Stimulated activated CD4-positive, alpha-beta T cell treated with anti-CD3 and anti-CD28 coated beads, Interleukin-1b, Interleukin-23, amount 100 ng/mL, for 24 hours (primary cell): ENCODE results near the gene PLAC8.
"Not testable (repeated sequence)": the region's sequence is repeated elsewhere in the genome, so short reads cannot be mapped to it uniquely, and the experiment has no call there.

Experiments used
- DNase-seq, 4 experiments: peaks; one replicate each; pipeline ENCODE4 v3.0.0-alpha.2; 2020; ENCODE audit warnings: low read depth in 4 of 4, low spot score in 1 of 4

PLAC8 gene

DNA sequence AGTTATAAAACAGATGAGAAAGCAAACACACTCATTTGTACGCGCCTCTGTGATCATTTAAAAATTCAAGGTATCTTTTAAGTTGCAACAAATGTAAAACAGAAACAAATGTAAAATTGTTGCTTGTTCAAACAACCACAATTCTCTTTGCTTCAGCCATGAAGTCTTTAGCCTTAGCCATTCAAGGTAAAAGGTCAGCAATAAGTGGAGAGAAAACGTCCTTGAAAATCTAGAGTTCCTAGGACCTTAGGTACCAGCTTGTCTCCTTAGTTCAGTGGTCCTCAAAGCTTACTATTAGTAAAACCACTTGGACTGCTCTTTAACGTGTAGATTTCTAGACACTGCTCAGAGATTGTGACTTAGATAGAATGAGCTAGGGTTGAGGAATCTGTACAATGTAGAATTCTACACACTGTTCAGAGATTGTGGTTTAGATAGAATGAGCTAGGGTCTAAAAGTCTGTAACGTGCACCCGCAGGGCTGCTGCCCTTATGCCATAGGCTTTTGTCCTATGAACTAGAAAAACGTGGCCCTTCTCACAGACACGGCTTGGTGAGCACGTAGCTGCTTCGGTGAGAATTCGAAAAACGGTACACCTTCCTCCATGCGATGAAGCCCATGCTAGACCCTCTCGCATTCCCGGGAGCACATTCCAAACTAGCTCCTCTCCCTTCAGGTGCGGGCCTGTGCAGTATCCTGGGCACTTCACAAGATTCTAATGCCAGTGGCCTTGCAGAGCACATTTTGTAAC, 1.7 kb downstream of the PLAC8 start:
- DNase-seq, result peak in 1 of 4 experiments; percentile 26

DNA sequence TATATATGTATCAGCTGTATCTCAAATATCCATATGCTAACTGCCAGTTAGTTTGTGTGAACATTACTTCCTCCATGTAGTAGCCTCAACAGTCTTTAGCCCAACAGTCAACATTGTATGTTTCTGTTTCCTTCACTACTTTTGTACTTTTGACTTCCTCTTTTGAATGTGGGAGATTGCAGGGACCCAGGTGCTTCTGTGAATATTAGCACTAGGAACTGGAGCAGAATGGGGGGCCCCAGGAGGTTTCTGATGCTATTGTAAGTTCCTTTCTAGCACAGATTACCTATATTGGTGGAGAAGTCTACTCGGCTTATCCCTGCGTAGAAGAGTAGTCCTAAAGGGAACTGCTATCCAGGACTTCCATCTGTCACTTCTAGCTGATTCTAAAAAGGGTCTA, 2.3 kb downstream of the PLAC8 start:
- DNase-seq, result no peak

DNA sequence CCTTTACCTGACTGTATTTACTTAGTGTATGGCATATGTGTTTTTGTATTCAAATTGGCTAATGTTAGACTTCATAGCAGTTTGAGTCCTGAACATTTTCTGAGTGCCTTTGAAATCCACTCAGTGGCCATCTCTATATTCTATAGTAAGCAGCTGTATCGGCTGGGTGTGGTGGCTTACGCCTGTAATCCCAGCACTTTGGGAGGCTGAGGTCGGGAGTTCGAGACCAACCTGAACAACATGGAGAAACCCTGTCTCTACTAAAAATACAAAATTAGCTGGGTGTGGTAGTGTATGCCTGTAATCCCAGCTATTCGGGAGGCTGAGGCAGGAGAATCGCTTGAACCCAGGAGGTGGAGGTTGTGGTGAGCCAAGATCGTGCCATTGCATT, 2.8 kb downstream of the PLAC8 start:
- not testable (repeated sequence) for DNase-seq

DNA sequence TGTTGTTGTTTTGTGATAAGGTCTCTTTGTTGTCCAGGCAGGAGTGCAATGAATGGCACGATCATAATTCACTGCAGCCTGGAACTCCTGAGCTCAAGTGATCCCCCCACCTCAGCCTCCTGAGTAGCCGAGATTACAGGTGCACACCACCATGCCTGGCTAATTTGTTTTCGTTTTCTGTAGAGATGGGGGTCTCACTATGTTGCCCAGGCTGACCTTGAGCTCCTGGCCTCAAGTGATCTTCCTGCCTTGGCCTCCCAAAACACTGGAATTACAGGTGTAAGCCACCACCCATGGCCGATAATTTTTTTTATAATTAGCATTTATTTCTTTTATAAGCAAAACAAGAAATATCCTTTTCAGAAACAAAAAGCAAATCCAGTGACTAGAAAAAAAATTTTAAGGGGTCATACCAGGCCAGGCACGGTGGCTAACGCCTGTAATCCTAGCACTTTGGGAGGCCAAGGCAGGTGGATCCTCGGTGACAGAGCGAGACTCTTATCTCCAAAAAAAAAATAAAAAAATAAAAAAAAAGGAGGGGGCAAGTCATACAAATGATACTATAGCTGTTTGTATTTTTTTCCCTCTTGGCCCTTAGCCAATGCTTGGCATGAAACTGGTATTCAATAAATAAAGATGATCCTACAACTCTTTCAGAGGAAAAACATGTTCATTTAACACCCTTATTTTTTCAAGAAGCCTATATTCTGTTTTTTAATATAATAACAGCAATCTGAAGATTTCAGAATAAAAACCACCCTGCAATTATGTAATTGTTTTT, 3.4 kb downstream of the PLAC8 start:
- DNase-seq, result no peak

DNA sequence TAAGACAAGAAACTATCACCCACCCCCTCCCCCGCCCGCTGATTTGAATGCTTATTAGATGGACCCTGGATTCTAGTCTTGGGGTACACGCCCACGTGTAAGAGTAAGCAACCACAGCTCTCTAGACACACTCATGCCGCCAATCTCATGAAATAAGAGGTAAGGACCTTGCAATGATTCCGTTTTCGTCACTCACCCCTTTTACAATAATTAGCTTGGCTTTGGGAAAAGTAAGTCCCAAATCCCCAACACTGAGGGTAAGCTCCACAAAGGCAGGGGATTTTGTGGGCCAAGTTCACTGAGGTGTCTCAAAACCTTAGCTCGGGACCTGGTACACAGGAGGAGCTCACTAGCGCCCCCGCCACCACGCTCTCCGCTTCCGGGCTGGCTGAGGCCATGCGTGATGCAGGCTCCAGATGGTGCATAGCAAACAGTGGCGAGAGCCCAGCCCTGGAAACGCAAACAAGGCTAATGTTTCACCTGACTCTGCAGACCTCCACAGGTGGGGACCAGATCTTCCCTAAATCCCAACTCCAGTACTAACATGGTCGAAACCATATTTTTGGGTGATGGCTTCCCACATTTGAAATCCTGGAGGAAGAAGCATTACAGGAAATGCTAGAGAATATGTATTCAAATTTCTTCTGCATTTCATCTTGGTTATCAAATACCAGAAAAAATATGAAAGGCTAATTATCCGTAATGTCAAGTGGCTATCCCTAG, 4.1 kb downstream of the PLAC8 start:
- DNase-seq, result peak; percentile 71 to 89 (median 84)

DNA sequence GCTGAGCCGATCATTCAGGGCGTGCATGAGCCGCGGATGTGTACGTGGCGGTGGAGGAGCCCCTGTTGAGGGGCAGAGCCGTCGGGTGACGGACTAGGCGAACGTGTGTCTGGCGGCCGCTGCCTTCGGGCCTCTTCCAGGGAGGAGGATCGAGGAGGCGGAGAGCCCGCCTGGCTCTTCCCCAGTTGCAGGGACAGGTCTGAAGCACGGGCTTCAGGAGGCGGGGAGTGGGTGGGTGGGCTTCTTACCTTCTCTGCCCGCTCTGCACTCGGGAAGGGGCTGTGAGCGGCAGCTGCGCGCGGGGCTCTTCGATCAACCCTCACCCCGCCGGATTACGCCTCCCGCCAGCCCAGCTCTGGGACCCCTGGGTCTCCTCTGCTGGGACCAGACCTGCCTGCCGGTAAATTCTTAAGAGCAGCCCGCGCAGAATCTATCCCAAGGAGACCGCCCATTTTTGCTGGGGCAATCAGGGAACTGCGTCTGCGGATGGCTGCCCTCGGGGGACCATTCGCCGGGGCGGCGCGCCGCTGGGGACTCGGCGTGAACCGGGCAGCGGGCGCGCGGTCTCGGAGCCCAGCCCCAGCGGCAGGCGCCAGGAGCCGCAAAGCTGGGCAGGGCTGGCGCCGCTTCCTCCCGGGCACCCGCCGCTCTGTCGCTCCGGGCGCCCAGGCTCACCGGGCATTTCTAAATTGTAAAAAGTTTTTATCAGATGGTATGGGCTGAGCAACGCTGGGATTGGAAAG, 4.9 kb downstream of the PLAC8 start:
- DNase-seq, result peak in 2 of 4 experiments; percentile 39 to 44

DNA sequence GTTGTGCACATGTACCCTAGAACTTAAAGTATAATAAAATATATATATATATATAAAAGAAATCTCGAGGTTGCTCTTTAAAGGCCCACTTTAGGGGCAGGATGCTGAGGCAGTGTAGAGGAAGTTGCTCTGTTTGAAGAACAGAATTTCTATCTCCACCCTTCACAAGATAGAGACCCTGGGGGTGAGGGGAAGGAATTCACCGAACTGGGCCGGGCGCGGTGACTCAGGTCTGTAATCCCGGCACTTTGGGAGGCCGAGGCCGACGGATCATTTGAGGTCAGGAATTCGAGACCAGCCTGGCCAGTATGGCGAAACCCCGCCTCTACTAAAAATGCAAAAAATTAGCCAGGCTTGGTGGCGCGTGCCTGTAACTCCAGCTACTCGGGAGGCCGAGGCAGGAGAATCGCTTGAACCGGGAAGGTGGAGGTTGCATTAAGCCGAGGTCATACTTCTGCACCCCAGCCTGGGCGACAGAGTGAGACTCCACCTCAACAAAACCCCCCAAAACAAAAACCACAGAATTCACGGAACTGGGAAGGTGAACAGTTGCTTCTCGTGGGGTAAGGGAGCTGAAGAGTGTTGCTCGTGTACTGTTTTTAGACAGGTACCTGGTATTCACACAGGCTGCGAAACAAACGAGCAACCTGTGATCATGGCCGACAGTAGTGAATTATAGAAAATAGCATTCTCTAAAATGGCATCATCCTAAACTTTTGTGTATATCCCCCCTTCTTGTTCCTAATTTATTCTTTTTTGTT, 6.2 kb downstream of the PLAC8 start:
- no peak for DNase-seq

DNA sequence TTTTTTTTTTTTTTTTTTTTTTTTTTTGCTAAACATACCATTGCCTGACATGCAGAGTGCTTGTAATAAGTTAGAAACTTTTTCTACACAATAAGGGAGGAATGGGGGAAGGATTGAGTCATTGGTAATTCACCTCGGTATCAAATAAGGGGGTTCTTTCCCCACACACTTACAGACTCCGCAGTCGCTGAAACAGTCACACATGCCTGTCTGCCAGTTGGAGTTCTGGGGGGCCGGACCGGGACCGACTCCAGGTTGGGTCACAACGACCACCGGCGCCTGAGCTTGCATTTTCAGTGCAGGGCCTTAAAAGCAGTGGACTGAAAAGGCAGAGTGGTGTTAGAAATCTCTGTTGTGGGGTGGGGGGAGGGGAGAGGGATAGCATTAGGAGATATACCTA, 6.9 kb downstream of the PLAC8 start:
- peak in 1 of 4 experiments; percentile 45 for DNase-seq

DNA sequence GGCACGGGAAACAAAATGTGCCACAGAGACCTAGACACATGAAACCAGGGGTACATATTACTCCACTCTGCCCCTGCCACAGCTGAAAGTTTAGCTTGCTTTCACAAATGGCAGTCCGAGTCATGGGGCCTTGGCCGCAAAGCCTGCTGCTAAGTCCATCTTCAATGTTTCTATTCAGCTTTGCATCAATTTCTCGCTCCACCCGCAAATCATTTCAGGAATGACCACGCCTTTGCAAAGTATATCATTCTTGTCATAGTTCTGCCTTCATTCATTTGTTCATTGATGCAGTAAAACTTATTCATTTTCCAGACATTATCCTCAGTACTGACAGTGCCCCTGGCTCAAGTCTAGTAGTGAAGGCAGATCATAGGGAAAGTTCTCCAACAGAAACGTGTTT, 9.5 kb downstream of the PLAC8 start:
- DNase-seq, result no peak

DNA sequence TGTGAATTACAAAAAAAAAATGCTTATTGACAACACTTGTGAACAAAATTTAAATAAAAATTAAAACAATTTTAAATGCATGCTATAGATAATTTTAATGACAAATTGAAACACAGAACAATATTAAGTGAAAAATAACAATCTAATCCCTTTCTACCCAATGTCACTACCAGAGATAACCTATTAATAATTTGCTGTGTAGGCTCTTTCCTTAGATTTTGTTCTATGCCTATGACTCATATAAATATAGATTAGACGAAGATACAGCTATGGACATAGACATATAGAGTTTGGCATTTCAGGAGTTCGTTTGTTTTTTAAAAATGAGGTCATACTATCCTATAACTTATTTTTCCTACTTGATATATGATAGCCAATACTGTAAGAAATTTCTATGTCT, 18.1 kb downstream of the PLAC8 start:
- DNase-seq, result no peak

DNA sequence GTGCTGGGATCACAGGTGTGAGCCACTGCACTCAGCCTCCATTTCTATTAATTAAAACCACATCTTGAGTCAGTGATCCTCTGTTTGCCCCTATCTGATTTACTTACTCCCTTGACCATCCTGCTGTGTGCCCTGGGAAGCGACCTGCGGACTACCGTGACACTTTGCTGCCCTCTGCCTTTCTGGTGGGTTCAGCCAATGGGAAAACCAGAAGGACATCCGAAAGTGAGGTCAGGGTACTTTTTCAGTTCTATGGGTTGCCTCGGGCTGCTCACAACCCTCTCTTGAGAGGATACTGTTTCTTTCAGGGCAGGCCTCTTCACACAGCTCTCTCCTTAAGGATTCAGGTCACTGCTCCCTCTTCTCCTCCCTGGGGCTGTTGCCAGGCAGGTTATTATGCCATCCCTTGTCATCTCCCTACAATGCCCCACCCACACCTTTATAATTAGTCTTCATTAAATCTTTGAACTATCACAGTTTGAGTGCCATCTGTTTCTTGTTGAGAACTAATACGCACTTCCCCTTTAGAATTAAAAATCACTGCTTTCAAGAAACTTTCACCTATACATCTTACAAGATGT, 21.4 kb downstream of the PLAC8 start:
- DNase-seq, result no peak

DNA sequence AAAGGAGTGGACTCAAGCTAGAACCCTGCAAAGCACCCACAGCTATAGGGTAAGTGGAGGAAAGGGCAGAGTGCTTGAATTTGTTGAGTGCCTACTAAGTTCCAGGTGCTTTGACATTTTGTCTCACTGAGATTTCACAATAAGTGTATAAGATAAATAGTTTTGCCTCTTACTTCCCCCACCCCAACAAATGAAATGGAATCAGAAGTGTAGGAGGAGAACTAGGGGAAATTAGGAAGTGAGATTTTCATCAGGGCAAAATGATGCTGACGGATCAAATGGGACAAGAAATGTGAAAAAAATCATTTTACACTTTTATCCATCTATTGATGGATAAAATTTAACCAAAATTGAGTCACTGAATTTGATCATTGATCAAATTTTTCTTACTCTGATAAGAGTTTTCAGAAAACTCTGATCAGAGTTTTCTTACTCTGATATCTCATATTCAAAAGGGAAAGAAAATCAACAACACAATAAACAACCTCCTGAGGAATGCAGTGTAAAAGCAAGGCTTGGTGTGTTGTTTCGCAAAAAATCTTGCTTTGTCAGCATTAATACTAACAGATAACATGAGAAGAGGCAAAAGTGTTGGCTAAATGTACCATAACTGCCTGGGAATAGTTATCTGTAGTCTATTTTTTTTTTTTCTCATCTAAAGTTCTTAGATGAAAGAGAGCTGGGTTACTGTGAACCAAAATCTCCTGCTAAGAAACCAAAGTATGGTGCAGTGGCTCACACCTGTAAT, 24.9 kb downstream of the PLAC8 start:
- no peak for DNase-seq

DNA sequence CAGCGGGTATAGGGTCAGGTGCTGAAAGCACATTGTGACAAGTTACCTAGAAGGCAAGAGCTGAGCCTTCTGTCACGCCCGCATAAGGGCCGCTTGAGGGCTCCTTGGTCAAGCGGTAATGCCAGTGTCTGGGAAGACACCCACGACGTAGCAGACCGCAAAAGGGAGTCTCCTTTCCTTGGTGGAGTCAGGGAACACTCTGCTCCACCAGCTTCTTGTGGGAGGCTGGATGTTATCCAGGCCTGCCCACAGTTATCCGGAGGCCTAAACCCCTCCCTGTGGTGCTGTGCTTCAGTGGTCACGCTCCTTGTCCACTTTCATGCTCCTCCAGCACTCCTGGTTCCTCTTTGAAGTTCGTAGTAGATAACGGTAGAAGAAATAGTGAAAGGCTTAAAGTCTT, 29.6 kb downstream of the PLAC8 start:
- DNase-seq, result not testable (repeated sequence)

DNA sequence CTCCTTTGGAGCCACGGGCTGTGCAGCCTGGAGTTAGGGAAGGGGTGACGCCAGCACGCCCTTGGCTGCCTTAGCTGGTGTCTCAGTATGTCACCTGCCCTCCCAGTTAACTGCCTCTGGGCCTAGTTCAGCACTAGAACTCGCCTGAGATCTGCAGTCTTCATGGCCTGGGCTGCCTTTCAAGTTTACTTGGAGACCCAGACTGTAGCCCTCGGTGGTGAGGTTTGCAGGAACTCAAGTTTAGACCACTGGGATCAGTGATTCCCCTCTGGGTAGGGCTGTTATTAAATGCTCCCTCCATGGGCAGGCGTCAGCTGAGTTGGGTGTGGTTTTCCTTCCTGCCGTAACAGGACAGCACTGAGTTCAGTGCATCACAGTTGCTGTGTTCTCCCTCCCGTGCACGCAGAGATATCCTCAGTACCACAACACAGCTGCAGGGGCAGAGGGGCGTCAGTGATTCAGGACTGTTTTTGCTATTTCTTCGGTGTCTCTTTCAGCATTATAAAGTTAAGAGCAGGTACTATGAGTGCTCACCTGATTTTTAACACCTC, 30.5 kb downstream of the PLAC8 start:
- peak in 1 of 4 experiments; percentile 7 for DNase-seq

DNA sequence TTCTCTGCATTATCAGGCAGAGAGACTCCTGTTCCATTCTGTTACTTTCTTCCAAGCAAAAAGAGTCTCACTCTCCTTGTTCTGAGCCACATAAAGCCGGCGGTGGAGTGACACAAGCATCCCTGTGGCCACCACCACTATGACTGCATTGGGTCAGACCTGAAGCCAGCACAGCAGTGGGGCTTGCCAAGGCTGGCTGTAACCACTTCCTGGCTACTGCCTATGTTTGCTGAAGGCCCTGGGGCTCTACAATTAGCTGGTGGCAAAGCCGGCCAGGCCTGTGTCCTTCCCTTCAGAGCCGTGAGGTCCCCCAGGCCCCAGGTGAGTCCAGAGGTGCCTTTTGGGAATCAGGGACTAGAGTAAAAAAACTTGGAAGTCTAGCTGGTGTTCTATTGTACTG, 31.8 kb downstream of the PLAC8 start:
- no peak for DNase-seq

DNA sequence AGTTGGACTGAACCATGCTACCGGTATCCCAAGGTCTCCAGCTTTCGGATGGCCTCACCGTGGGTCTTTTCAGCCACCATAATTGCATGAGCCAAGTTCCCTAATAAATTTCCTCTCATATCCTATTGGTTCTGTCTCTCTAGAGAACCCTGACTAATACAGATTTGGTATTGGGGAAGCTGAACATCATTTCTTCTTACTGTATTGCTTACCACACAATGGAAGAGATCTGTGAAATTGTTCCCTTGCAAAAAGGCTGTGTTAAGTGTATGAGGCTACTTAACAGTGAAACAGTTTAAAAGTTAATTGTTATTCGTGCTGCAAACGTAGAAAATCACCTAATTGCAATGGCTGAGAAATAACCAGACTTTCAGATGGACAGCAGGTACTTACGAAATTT, 34.0 kb downstream of the PLAC8 start:
- no peak for DNase-seq

DNA sequence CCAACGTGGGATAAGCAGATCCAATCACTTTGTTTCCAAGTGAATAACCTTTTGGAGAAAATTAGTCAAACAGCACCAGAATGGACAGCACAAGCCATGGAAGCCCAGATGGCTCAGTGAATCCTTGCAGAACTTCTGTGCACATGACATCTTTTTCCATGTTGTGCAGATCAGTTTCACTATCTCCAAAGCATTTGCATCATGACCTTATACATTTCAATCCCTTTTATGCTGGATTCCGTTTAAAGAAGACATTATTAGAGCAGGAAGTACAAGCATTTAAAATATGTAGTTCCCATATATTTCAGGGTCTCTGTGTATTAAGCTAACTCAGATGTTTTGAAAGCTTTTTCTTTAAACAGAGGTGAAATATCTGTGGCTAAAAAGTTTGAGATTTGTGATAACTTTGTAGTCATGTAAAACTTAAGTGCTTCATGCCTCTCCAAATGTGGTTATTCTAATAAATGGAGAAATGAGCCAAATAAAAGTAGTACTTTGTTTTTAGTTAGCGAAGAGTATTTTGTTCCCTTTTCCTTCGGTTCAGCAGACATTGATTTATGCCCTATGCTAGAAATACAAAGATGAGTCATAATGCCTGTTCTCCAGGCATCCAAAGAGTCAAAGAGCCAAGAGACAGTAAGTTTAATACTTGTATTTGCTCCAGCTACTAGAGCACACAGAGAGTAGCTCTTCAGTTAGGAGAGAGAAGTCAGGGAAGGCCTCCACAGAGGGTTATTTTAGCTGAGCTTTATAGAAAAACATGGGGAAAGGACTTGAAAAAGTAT, 39.0 kb downstream of the PLAC8 start:
- no peak for DNase-seq

DNA sequence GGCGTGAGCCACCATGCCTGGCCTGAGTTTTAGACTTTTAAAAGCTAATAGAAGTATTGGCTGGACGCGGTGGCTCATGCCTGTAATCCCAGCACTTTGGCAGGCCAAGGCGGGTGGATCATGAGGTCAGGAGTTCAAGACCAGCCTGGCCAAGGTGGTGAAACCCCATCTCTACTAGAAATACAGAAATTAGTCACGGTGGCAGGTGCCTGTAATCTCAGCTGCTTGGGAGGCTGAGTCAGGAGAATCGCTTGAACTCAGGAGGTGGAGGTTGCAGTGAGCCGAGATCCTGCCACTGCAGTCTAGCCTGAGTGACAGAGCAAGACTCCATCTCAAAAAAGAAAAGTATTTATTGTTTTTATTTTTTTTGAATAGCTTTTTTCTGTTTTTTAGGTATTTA, 39.7 kb downstream of the PLAC8 start:
- DNase-seq, result peak in 1 of 4 experiments; percentile 17
